ENCODE data around the gene CRYBA4. TPM values are rescaled to one million over a fixed set of nuclear protein-coding genes. Genes with fewer than 3 reads are reported as not detected.

CRYBA4 gene
- total and polyA plus RNA-seq, 10 of the 15 experiments (the other 5 are each of a cell fraction or from before 2014, with no cell fraction given), result 0.12 to 0.17 TPM; not detected in 8

DNA sequence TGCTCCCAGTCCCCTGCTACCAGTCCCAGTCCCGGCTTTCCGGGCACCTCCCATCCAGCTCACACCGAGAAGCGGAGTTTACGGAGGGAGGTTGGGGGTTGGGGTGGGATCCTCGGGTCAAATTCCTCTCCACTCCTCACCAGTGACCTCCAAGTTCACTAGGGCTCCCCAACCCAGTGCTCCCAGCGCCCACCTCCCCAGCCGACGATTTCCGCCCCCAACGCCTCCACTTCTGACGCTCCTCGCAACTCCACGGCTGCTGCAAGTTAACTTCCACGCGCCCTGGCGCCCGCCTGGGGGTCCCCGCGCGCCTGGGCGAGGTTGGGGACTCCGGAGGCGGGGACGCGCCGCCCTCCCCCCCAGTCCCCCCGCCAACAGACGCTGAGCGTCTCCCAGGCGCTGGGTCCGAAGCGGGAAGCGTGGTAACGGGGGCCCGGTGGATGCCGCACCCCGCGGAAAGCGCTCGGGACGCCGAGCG, 32.4 kb upstream of the CRYBA4 start:
- DNase-seq (ENCODE audit: low read depth, low spot score), result no peak
- Histone ChIP-seq H3K79me2 (ENCODE audit: control insufficient read depth, insufficient read depth, low read length) (peaks cover 32% of the 10 kb centered on the region), H3K4me1 (ENCODE audit: control insufficient read depth, insufficient read depth, low read length) (peaks cover 41% of the 10 kb centered on the region), H3K27ac (ENCODE audit: control insufficient read depth, insufficient read depth) (peak overlapping the region; percentile 41), H2AFZ (ENCODE audit: control insufficient read depth, low read depth, low read length) (peak overlapping the region; percentile 35), H3K9ac (ENCODE audit: control insufficient read depth, insufficient read depth, low read length) (peak overlapping the region; percentile 60), H3K4me3 (peak overlapping the region; percentile 89), H3K4me2 (ENCODE audit: control insufficient read depth, insufficient read depth) (peak overlapping the region; percentile 75), H3K36me3 (ENCODE audit: control insufficient read depth in 2 of 2, insufficient read depth in 2 of 2, low read length in 1 of 2) (no peaks in the 10 kb centered on the region; a peak in 1 of 4 replicates), H3K27me3 (replicated peaks in 1 of 2; ENCODE audit: control insufficient read depth in 2 of 2, insufficient read depth in 2 of 2, low read length in 1 of 2) (no peaks in the 10 kb centered on the region), H3K9me3 (replicated peaks; ENCODE audit: control insufficient read depth, insufficient read depth, low read length) (no peaks in the 10 kb centered on the region), H4K20me1 (ENCODE audit: control insufficient read depth, insufficient read depth) (no peaks in the 10 kb centered on the region)
- TF ChIP-seq ZNF384 (IDR thresholded peaks at IDR 0.05; ENCODE audit: borderline replicate concordance, low read depth, low read length) (no peak), MTA2 (IDR thresholded peaks at IDR 0.05; ENCODE audit: low read depth) (peak; percentile 11; the same call in 1 of the 2 replicates), HCFC1 (IDR thresholded peaks at IDR 0.05; ENCODE audit: low read length) (no peak), DPF2 (IDR thresholded peaks at IDR 0.05) (0 out of 2 replicates have a peak, but pooled peaks have one; percentile 39), EGR1 (IDR thresholded peaks at IDR 0.05; ENCODE audit: borderline replicate concordance in 1 of 2, low read depth in 2 of 2, low read length in 2 of 2) (no peak), MXI1 (IDR thresholded peaks at IDR 0.05; ENCODE audit: low read depth, low read length) (peak; percentile 36; the same call in 1 of the 2 replicates), BACH1 (IDR thresholded peaks at IDR 0.05; ENCODE audit: borderline replicate concordance) (peak; percentile 15; the same call in 1 of the 2 replicates), MTA3 (IDR thresholded peaks at IDR 0.05; ENCODE audit: borderline replicate concordance, low read length) (no peak), IKZF2 (IDR thresholded peaks at IDR 0.05) (peak in 1 of 2 experiments; percentile 49; a peak in 2 of 4 replicates), MEF2B (IDR thresholded peaks at IDR 0.05; ENCODE audit: partially characterized antibody, poor library complexity, severe bottlenecking) (peak; percentile 15), MYC (IDR thresholded peaks at IDR 0.05; ENCODE audit: insufficient read depth, insufficient read length, insufficient replicate concordance, low read length, severe bottlenecking) (no peak), NR2F1 (conservative IDR thresholded peaks at IDR 0.05) (0 out of 2 replicates have a peak, but pooled peaks have one; percentile 6), ZNF217 (IDR thresholded peaks at IDR 0.05) (no peak), RB1 (IDR thresholded peaks at IDR 0.05; ENCODE audit: borderline replicate concordance) (no peak), ESRRA (IDR thresholded peaks at IDR 0.05; ENCODE audit: low read length) (no peak), LARP7 (IDR thresholded peaks at IDR 0.05) (peak; percentile 41; the same call in 1 of the 2 replicates)
- TF ChIP-seq, protein P1, sequence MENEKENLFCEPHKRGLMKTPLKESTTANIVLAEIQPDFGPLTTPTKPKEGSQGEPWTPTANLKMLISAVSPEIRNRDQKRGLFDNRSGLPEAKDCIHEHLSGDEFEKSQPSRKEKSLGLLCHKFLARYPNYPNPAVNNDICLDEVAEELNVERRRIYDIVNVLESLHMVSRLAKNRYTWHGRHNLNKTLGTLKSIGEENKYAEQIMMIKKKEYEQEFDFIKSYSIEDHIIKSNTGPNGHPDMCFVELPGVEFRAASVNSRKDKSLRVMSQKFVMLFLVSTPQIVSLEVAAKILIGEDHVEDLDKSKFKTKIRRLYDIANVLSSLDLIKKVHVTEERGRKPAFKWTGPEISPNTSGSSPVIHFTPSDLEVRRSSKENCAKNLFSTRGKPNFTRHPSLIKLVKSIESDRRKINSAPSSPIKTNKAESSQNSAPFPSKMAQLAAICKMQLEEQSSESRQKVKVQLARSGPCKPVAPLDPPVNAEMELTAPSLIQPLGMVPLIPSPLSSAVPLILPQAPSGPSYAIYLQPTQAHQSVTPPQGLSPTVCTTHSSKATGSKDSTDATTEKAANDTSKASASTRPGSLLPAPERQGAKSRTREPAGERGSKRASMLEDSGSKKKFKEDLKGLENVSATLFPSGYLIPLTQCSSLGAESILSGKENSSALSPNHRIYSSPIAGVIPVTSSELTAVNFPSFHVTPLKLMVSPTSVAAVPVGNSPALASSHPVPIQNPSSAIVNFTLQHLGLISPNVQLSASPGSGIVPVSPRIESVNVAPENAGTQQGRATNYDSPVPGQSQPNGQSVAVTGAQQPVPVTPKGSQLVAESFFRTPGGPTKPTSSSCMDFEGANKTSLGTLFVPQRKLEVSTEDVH (IDR thresholded peaks at IDR 0.05; ENCODE audit: low read depth, partially characterized antibody), result no peak
- TF ChIP-seq, protein P2, sequence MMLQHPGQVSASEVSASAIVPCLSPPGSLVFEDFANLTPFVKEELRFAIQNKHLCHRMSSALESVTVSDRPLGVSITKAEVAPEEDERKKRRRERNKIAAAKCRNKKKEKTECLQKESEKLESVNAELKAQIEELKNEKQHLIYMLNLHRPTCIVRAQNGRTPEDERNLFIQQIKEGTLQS (IDR thresholded peaks at IDR 0.05; ENCODE audit: borderline replicate concordance, extremely low read depth, low read depth, low read length), result no peak
- peak; percentile 21 for ATAC-seq
- RAD21 ChIA-PET (ENCODE audit: unreplicated experiment), result interaction anchor here (1.4 kb wide), 1 partner anchor 77 kb away, joined by 3 read pairs; no protein-coding TSS in a partner anchor
- WGBS (ENCODE audit: insufficient coverage, insufficient replicate concordance, low lambda C conversion rate, missing lambda C conversion rate), result under 1% methylated on average over 43 of the region's 44 CpGs
- CTCF ChIA-PET, result interaction anchor here (0.9 to 1.1 kb wide), 3 partner anchors 9 to 87 kb away, joined by 3 read pairs; no protein-coding TSS in a partner anchor
- in situ Hi-C loops (cut with MboI), result no loop called here
- no TSS peak for BruUV-seq (replicated peaks)
- intact Hi-C loops (cut with micrococcal nuclease; ENCODE audit: unreplicated experiment), result no loop called here
- SMC1A ChIA-PET (ENCODE audit: uncharacterized antibody, unreplicated experiment), result no interaction called here
- no peak for FAIRE-seq
- POLR2A ChIA-PET, result interaction anchor here (0.5 to 8.0 kb wide), 4 partner anchors 9 to 55 kb away, joined by 3 to 62 read pairs (median 6); no protein-coding TSS in a partner anchor
